KOPT-K1 (cell line): Measurements from ENCODE around the gene ZNF655.
A peak's percentile ranks its signal among the peaks of the same experiment; 100 is the strongest.

ENCODE experiments used
- H3K27ac ChIP-seq: fragments of 200-600 bp; sonication (generic); 2 replicates; pipeline ENCODE4 v1.5.1; 2016; ENCODE audit warnings: antibody characterized with exemption, mild to moderate bottlenecking, low read depth, low read length; ENCODE audit not compliant: poor library complexity, severe bottlenecking
- H3K36me3 ChIP-seq: fragments of 200-600 bp; sonication (generic); 2 replicates; pipeline ENCODE4 v1.5.1; 2017; ENCODE audit warnings: antibody characterized with exemption, mild to moderate bottlenecking, low read length, moderate library complexity; ENCODE audit not compliant: insufficient read depth
- H3K9me3 ChIP-seq: fragments of 200-600 bp; sonication (generic); 2 replicates; pipeline ENCODE4 v1.5.1; 2017; ENCODE audit warnings: antibody characterized with exemption, low read length, mild to moderate bottlenecking; ENCODE audit not compliant: insufficient read depth, poor library complexity, severe bottlenecking

ZNF655 gene

DNA sequence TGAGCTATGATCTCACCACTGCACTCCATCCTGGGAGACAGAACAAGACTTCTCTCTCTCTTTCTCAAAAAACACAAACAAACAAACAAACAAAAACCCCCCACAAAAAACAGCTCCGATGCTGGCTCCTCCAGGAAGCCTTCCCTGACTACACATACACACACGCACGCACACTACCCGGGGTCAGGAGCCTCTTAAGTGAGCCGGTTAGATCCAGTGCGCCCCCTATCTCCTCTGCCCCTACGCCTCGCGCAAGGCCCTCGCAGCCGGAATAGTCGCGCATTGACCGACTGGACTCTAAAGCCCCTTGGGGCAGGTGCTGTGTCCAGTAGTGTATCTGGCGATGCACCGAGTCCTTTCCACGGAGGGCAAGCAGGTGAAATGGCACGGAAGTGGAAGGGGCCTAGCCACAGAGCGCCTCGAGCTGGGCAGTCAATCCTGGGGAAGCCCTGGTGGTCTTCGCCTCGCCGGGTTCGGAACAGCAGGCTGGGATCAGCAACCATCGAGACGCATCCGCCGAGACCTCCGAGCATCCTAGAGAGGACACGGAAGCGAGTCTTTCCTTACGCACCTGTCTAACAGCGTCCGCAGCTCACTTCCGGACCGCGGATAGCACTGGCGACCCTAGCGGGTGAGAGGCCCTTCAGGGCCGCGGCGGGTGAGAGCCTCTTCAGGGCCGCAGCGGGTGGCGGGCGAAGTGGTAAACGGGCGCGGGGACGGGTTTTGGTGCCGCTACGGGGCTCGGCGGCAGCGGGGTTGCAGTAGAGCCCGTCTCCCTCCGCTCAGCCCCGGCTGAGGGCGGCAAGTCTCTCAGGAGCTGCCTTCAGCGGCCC lies 58.1 kb downstream of the ZNF655 start, which contains the start of gene ZSCAN25:
Gene ZSCAN25 (plus strand): TSS at position 588 of the 833 bp plus-strand sequence. CDS start 2,661 bp downstream, outside the sequence.
- H3K36me3 ChIP-seq: peaks cover 37% of the 10 kb centered on the region
- peak within 1 kb of the TSS; percentile 88 for H3K27ac ChIP-seq
- H3K9me3 ChIP-seq: no peaks in the 10 kb centered on the region

DNA sequence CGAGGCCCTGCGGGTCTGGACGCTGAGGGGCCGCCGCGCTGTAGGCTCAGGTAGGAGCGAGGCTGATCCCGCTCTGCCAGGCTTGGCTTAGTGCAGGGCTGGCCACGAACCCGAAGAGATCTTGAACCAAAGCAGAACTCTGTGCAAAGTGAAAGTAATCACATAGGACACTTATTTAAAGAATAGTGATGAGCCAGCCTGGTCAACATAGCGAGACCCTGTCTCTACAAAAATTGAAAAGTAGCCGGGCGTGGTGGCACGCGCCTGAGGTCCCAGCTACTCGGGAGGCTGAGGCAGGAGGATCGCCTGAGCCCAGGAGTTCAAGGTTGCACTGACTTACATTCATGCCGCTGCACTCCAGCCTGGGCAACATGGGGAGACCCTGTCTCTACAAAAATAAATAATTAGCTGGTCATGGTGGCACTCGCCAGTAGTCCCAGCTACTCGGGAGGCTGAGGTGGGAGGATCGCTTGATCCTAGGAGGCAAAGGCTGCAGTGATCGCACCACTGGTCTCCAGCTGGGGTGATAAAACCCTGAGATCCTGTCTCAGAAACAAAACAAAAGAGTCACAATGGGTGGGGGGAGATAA lies 58.8 kb downstream of the ZNF655 start:
- peak overlapping the region; percentile 88 for H3K27ac ChIP-seq
- peaks cover 45% of the 10 kb centered on the region for H3K36me3 ChIP-seq
- no peaks in the 10 kb centered on the region for H3K9me3 ChIP-seq

DNA sequence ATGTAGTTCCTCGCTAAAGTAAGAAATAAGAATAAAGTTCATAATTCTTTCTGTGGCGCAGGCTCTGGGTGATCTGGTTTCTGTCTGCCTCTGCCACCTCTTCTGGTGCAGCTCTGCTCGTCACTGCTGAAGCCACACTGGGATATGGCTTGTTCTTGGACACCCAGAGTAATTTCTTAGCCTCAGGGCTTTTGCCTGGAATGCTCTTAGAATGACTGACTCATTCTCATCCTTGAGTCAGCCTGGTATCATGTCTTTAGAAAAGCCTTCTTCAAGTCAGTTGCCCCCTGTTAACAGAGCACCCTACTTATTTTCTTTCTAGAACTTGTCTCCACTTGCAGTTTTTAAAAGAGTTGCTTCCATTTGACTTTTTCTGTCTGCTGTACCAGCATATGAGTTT lies 60.3 kb downstream of the ZNF655 start:
- peaks cover 59% of the 10 kb centered on the region for H3K36me3 ChIP-seq
- H3K9me3 ChIP-seq: no peaks in the 10 kb centered on the region
- H3K27ac ChIP-seq: no peak overlapping the region

DNA sequence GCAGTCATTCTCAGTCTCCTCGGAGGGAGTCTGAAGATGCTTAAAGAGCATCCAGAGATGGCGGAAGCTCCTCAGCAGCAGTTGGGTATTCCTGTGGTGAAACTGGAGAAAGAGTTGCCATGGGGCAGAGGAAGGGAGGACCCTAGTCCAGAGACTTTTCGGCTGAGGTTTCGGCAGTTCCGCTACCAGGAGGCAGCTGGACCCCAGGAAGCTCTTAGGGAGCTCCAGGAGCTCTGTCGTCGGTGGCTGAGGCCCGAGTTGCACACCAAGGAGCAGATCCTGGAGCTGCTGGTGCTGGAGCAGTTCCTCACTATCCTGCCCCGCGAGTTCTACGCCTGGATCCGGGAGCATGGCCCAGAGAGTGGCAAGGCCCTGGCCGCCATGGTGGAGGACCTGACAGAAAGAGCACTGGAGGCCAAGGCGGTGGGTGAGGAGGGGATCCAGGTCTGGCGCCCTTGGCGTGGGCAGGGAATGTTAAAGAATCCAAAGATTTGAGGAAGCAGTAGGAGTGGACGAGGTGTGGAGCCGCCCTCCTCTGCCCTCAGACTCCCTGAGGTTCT lies 61.2 kb downstream of the ZNF655 start:
- Histone ChIP-seq H3K36me3 (peaks cover 64% of the 10 kb centered on the region), H3K27ac (no peak overlapping the region)

DNA sequence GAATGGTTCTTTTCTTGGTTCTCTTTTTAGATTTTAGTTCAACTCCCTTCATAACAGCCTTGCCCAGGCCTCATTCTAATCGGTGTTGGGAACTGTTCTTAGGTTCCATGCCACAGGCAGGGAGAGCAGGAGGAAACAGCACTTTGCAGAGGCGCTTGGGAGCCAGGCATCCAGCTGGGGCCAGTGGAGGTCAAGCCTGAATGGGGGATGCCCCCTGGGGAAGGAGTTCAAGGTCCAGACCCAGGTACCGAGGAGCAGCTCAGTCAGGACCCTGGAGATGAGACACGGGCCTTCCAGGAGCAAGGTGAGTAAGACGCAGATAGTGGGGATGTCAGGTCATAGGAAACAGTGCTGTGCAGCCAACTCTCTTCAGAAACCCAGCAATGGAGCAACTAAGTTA lies 62.8 kb downstream of the ZNF655 start:
- no peaks in the 10 kb centered on the region for H3K9me3 ChIP-seq
- peaks cover 80% of the 10 kb centered on the region for H3K36me3 ChIP-seq
- H3K27ac ChIP-seq: peak overlapping the region; percentile 4

More for the DNA sequence above, 61.2 kb downstream of the ZNF655 start:
- no peaks in the 10 kb centered on the region for H3K9me3 ChIP-seq

DNA sequence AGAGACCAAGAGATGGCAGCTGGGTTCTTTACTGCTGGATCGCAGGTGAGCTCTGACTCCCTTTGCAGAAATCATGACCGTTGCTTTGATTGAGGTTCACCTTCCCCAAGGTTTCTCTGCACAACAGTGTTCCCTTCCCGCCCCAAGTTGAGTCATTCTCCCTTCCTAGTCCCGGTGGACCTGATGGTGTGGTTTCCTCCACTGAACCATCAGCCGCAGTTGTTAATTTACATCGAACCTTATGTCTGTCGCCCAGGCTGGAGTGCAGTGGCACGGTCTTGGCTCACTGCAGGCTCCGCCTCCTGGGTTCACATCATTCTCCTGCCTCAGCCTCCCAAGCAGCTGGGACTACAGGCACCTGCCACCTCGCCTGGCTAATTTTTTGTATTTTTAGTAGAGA lies 64.2 kb downstream of the ZNF655 start:
- Histone ChIP-seq H3K36me3 (peaks cover 93% of the 10 kb centered on the region), H3K9me3 (no peaks in the 10 kb centered on the region), H3K27ac (peak overlapping the region; percentile 94)

DNA sequence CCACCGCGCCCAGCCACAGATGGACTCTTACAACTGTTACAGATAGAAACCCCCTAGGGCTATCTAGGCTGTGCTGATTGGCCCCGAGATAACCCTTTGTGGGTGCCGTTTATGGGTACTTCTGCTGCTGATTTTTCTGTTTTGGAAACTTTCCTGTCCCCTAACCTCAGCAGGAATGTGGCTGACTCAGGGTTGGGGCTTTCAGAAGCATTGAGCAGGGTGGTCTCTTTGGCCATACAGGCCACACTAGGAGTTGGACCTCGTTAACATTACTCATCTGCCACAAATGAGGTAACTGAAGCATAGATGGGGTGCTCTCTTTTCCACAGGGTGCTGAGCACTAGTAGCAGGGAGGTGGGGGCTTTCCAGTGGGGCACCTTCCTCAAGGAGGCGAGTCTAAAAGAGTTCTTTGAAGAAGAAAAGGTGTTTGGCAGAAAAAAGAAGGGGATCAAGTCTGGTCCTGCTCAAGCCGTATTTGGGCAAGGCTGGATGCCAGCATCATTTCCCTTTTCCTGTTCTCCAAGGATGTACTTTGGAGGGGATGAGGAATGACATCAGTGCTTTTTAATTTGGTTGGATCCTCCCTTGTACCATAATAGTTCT lies 64.8 kb downstream of the ZNF655 start:
- H3K9me3 ChIP-seq: no peaks in the 10 kb centered on the region
- H3K27ac ChIP-seq: peak overlapping the region; percentile 94
- peaks cover 95% of the 10 kb centered on the region for H3K36me3 ChIP-seq

DNA sequence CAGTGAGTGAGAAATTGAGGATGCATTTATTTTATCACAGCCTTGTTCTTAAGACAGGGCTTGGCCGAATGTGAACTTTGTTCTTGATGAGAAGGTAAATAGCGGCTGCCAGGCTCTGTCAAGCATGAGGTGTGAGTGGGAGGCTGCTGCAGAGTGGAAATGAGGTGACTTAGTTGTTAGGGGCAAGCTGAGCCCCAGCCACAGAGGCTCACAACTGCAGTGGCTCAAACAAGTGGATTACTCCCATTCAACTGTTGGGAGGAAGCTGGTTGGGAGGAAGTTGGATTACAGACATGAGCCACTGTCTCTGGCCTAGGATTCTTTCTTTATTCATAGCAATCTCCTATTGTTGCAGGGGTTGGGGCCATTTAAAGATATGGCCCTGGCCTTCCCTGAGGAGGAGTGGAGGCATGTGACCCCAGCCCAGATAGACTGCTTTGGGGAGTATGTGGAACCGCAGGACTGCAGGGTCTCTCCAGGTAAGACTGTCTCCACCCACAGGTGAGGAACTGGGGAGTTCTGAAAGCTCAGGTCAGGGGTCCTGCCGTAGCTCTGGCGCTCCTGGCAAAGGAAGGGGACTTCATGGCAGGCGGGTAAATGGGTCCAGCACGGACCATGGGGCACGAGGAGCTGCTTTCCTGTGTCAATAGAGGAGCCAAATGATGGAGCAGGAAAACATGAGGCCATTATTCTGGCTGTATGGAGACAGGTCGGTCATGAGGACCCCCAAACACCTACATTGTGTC lies 65.4 kb downstream of the ZNF655 start:
- Histone ChIP-seq H3K36me3 (peaks cover 95% of the 10 kb centered on the region), H3K27ac (peak overlapping the region; percentile 94), H3K9me3 (no peaks in the 10 kb centered on the region)

DNA sequence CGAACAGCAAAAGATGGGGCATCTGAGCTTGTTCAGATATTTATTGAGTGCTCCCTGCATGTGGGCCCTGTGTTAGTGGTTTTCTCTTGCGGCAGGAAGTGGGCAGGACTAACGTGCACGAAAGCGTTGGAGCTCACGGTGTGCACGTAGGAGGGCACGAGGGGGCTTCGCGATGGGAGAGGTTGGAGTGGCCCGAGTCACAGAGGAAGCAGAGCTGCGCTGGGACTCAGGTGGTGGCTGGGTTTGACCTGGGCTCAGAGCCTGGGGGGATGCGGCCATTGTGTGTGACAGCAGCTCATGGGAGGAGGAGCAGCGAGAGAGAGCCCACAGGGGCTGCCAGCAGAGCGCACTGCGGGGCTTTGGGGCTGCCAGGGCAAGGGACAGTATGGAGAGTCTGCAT lies 66.0 kb downstream of the ZNF655 start:
- H3K36me3 ChIP-seq: peaks cover 95% of the 10 kb centered on the region

DNA sequence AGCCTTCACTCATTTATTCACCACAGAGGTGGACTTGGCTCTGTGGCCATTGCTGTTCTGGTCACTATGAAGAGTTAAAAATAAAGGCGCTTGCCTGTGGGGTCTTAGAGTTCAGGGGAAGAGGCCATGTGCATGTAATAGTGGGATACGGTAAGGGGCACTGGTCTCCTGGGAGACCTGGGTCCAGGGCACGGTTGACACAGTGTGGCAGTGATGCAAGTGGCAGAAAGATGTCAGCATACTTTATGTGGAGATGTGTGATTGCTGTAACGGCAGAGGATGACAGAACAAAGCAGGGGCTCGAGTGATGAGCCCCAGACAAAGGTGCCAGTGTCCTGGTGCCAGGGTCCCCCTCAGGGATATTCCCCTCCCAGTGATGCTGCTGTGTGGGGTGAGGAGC lies 66.9 kb downstream of the ZNF655 start:
- H3K36me3 ChIP-seq: peaks cover 95% of the 10 kb centered on the region
- peak overlapping the region; percentile 94 for H3K27ac ChIP-seq
- H3K9me3 ChIP-seq: no peaks in the 10 kb centered on the region

More for the DNA sequence above, 66.0 kb downstream of the ZNF655 start:
- Histone ChIP-seq H3K9me3 (no peaks in the 10 kb centered on the region), H3K27ac (peak overlapping the region; percentile 94)

DNA sequence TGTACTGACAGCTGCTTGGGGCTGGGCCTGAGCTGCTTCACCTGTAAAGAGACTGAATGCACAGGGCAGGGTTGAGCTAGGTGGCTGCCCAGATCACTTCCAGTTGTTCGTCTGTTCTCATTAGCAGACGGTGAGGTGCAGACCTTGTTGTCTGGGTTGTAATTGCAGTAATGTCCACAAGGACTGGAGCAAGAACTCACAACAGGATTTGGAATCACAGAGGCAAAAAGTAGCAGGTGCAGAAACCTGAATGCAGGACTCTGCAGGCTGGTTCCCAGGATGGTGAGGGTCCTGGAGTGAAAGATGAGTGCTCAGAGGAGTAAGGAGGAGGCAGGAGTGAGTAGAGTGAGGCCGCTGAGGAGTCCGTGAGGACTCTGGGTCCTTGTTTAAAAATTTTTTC lies 67.5 kb downstream of the ZNF655 start:
- Histone ChIP-seq H3K36me3 (peaks cover 95% of the 10 kb centered on the region), H3K9me3 (no peaks in the 10 kb centered on the region), H3K27ac (peak overlapping the region; percentile 94)
